Chondrocyte (in vitro differentiated cells): ENCODE results near the gene PANX3. TPM values are rescaled to one million over a fixed set of nuclear protein-coding genes. Genes with fewer than 3 reads are reported as not detected.

ENCODE experiments used
- DNase-seq: peaks from one replicate; pipeline ENCODE4 v3.0.0; 2021; ENCODE audit warnings: mixed read lengths, low spot score
- H3K27ac Mint-ChIP-seq: one replicate; pipeline ENCODE4 v1.8.0; 2021; ENCODE audit warnings: mild to moderate bottlenecking, moderate library complexity, mixed read lengths; ENCODE audit not compliant: unreplicated experiment
- H3K27me3 Mint-ChIP-seq: 2 replicates; pipeline ENCODE4 v1.8.0; 2021; ENCODE audit warnings: low read depth, mixed read lengths
- H3K36me3 Mint-ChIP-seq: 2 replicates; pipeline ENCODE4 v1.8.0; 2021; ENCODE audit warnings: low read depth, mixed read lengths
- H3K4me1 Mint-ChIP-seq: 2 replicates; pipeline ENCODE4 v1.8.0; 2021; ENCODE audit warnings: low read depth, mild to moderate bottlenecking, mixed read lengths
- H3K4me3 Mint-ChIP-seq: one replicate; pipeline ENCODE4 v1.8.0; 2021; ENCODE audit warnings: mild to moderate bottlenecking, moderate library complexity, mixed read lengths; ENCODE audit not compliant: unreplicated experiment
- H3K9me3 Mint-ChIP-seq: 2 replicates; pipeline ENCODE4 v1.8.0; 2021; ENCODE audit warnings: low read depth, mixed read lengths
- long read RNA-seq: library from polyadenylated mRNA; stranded (forward); transcript quantifications from one replicate; pipeline ENCODE4 v2.0.0, GENCODE V29; 2021
- total RNA-seq: library from RNA; stranded (reverse); gene quantifications from 3 replicates; pipeline ENCODE4 v1.2.1, GENCODE V29; 2021
- TF ChIP-seq, protein P1 (sequence below): fragments of 200-600 bp; sonication (generic); IDR thresholded peaks from 2 replicates; pipeline ENCODE4 v1.5.0; 2021; ENCODE audit warnings: antibody characterized with exemption, mild to moderate bottlenecking, moderate library complexity

Gene PANX3, protein sequence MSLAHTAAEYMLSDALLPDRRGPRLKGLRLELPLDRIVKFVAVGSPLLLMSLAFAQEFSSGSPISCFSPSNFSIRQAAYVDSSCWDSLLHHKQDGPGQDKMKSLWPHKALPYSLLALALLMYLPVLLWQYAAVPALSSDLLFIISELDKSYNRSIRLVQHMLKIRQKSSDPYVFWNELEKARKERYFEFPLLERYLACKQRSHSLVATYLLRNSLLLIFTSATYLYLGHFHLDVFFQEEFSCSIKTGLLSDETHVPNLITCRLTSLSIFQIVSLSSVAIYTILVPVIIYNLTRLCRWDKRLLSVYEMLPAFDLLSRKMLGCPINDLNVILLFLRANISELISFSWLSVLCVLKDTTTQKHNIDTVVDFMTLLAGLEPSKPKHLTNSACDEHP
- not detected in 3 replicates for total RNA-seq
- long read RNA-seq: 0 reads

DNA sequence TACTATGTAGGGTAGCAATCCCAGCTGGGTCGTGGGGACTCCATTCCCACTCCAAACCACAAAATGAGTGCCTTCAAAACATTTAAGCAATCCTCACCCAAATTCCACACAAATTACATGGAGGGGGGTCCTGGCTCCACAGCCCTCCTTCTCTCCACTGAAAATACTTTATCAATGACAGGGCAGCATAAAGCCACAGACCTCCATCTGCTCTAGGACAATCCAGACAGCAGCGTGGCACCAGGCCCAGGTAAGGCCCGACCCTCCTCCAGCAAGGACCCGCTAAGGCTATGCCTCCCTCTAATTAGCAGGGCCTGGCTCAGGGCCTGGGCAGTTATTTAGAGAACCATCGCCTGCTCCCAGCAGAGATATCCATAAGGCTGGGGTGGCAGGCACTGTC is at the start of gene PANX3:
PANX3 (plus strand) TSS at position 365 of the 400 bp plus-strand sequence. CDS start 129 bp downstream, outside the sequence.
- H3K4me1 Mint-ChIP-seq: no peaks in the 10 kb centered on the region
- no peaks in the 10 kb centered on the region for H3K9me3 Mint-ChIP-seq
- TF ChIP-seq, protein P1, sequence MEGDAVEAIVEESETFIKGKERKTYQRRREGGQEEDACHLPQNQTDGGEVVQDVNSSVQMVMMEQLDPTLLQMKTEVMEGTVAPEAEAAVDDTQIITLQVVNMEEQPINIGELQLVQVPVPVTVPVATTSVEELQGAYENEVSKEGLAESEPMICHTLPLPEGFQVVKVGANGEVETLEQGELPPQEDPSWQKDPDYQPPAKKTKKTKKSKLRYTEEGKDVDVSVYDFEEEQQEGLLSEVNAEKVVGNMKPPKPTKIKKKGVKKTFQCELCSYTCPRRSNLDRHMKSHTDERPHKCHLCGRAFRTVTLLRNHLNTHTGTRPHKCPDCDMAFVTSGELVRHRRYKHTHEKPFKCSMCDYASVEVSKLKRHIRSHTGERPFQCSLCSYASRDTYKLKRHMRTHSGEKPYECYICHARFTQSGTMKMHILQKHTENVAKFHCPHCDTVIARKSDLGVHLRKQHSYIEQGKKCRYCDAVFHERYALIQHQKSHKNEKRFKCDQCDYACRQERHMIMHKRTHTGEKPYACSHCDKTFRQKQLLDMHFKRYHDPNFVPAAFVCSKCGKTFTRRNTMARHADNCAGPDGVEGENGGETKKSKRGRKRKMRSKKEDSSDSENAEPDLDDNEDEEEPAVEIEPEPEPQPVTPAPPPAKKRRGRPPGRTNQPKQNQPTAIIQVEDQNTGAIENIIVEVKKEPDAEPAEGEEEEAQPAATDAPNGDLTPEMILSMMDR: no peak
- H3K4me3 Mint-ChIP-seq: no peak within 1 kb of the TSS
- H3K27ac Mint-ChIP-seq: no peak within 1 kb of the TSS
- peaks cover 17% of the 10 kb centered on the region for H3K27me3 Mint-ChIP-seq
- no peaks in the 10 kb centered on the region for H3K36me3 Mint-ChIP-seq
- no peak for DNase-seq

DNA sequence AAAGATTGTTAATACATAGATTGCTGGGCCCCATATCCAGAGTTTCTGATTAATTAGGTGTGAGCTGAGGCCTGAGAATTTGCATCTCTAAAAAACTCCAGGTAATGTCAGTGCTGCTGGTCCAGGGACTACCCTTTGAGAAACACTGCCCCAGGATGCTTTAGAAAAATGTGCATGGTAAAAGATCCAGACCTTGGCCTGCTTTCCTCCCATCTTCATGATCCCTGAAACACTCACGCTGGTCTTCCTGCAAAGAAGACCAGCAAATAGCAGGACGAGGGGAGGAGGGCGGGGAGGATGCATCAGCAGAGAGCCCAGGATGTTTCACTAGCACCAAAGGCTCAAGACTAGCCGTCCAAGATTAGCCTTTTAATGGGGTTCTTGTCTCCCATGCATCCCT is 41.5 kb upstream of the PANX3 start, which contains the start of gene OR8A1:
OR8A1 (plus strand) TSS at position 301 of the 400 bp plus-strand sequence. CDS start 123 bp downstream, outside the sequence.
- H3K9me3 Mint-ChIP-seq: peaks cover 11% of the 10 kb centered on the region
- no peak for DNase-seq
- H3K27ac Mint-ChIP-seq: no peak within 1 kb of the TSS
- no peaks in the 10 kb centered on the region for H3K36me3 Mint-ChIP-seq
- H3K27me3 Mint-ChIP-seq: peaks cover 24% of the 10 kb centered on the region
- no peaks in the 10 kb centered on the region for H3K4me1 Mint-ChIP-seq
- no peak within 1 kb of the TSS for H3K4me3 Mint-ChIP-seq
- TF ChIP-seq, protein P1: no peak

DNA sequence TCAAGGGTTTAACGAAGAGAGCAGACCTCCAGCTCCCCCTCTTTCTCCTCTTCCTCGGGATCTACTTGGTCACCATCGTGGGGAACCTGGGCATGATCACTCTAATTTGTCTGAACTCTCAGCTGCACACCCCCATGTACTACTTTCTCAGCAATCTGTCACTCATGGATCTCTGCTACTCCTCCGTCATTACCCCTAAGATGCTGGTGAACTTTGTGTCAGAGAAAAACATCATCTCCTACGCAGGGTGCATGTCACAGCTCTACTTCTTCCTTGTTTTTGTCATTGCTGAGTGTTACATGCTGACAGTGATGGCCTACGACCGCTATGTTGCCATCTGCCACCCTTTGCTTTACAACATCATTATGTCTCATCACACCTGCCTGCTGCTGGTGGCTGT is 41.1 kb upstream of the PANX3 start:
- Mint-ChIP-seq H3K4me1 (no peaks in the 10 kb centered on the region), H3K4me3 (no peak overlapping the region), H3K27ac (no peak overlapping the region), H3K36me3 (no peaks in the 10 kb centered on the region), H3K9me3 (peaks cover 11% of the 10 kb centered on the region), H3K27me3 (peaks cover 24% of the 10 kb centered on the region)
- TF ChIP-seq, protein P1: no peak
- no peak for DNase-seq

DNA sequence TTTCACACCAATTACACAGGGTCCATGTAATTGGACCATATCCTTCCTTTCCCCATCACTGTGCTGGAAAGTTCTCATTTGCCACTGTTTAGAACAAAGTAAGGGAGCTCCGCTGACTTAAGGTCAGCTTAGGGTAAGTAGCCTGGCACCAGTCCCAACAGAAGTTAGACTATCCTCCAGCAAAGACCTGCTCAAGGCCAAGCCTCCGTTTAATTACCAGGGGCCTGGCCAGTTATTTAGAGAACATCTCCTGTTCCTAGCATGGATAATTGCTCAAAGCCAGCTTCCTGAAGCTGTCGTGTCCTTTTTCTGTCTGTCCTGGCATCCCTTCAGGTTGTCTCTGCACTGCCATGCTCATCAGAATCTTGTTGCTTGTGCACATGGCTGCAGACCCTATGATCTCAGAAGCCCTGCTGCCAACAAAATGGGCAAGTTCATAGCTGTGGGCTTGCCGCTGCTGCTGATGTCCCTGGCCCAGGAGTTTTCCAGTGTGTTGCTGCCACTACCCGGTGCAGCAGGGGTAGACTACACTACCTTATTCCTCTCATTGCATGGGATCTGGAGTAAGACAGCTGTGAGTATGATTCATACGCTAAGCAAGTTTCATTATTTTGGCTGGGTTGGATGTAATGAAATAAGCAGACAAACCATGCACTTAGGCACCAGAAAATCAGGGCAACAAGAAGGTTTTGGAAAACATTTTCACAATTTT is 33.4 kb upstream of the PANX3 start:
- Mint-ChIP-seq H3K36me3 (no peaks in the 10 kb centered on the region), H3K9me3 (peaks cover 11% of the 10 kb centered on the region), H3K27ac (no peak overlapping the region), H3K4me1 (no peaks in the 10 kb centered on the region), H3K4me3 (no peak overlapping the region), H3K27me3 (peaks cover 31% of the 10 kb centered on the region)
- no peak for DNase-seq
- TF ChIP-seq, protein P1: no peak

DNA sequence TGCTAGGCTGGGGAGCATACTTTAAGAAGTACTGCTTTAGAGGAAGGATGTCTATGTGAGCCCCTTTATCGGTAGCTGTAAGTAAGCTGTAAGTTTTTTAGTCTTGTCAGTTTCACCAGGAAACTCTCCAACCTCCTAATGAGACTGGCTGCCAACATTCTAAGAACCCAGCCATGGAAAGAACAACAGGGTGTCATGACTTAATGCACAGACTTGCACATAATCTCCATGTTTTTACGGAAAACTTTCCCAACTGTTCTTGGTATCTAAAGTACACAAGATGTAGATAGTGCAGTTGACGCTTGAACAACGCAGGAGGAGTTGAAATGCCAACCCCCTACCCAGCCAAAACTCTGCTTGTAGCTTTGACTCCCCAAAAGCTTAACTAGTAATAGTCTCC is 32.5 kb upstream of the PANX3 start:
- Mint-ChIP-seq H3K27me3 (peaks cover 35% of the 10 kb centered on the region), H3K36me3 (no peaks in the 10 kb centered on the region), H3K9me3 (peaks cover 8% of the 10 kb centered on the region), H3K27ac (no peak overlapping the region), H3K4me3 (no peak overlapping the region), H3K4me1 (no peaks in the 10 kb centered on the region)
- TF ChIP-seq, protein P1: no peak
- DNase-seq: no peak
